Uterus (tissue), 2 donors: ENCODE data around the gene RAB27A.

Source experiments
- POLR2A ChIP-seq, 2 donors: fragments of 450-650 bp; IDR thresholded peaks; one replicate each; pipeline ENCODE4 v1.6.1; 2016; ENCODE audit warnings: antibody characterized with exemption in 2 of 2, mild to moderate bottlenecking in 1 of 2, moderate library complexity in 1 of 2
- TF ChIP-seq, protein P1 (sequence below), 4 experiments: fragments of 200-600 bp in 2 of 4; fragments of 450-650 bp in 2 of 4; sonication (generic) in 2 of 4; IDR thresholded peaks; one replicate each; pipeline ENCODE4 v1.5.1; 2016 to 2019; ENCODE audit warnings: antibody characterized with exemption in 4 of 4, mild to moderate bottlenecking in 2 of 4, moderate library complexity in 1 of 4

DNA sequence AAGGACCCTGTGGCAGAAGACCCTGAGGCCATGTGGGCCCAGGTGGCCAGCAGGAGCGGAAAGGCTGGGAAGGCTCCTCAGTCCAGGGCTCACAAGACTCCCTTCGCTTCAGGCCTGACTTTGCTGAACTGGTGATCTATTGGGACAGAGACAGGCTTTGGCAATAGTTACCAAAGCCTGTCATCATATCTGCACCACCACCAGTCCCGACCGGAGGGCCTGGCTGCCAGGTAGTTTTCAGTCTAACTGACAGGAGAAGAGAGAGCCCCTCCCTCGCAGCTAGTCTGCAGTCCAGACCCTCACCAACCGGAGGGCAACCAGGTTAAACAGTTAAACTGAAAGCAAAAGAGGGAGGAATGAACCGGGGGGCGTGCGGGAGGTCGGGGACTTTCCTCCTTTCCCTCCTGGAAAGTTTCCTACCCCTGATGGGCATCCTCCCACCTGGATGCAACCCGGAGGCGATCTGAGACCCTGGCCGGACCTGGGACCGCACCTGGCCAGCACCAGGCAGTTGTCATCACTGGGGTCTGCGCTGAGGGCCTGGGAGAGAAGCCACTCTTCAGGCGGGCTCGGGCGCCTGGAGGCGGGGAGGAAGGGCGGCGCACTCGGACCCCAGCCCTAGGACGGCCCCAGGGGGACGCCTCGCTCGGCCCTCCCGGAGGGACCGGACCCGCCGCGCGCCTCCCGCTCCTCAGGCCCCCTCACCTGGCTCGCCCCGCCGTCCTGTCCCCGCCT, 435 bp downstream of the RAB27A start:
- TF ChIP-seq, protein P1, sequence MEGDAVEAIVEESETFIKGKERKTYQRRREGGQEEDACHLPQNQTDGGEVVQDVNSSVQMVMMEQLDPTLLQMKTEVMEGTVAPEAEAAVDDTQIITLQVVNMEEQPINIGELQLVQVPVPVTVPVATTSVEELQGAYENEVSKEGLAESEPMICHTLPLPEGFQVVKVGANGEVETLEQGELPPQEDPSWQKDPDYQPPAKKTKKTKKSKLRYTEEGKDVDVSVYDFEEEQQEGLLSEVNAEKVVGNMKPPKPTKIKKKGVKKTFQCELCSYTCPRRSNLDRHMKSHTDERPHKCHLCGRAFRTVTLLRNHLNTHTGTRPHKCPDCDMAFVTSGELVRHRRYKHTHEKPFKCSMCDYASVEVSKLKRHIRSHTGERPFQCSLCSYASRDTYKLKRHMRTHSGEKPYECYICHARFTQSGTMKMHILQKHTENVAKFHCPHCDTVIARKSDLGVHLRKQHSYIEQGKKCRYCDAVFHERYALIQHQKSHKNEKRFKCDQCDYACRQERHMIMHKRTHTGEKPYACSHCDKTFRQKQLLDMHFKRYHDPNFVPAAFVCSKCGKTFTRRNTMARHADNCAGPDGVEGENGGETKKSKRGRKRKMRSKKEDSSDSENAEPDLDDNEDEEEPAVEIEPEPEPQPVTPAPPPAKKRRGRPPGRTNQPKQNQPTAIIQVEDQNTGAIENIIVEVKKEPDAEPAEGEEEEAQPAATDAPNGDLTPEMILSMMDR (IDR thresholded peaks at IDR 0.05), result no peak
- TF ChIP-seq POLR2A (IDR thresholded peaks at IDR 0.05), result no peak
